GM18498 (cell line): ENCODE results near the gene TKTL1.

Experiments
- ATAC-seq: cut with Tn5 transposase; IDR thresholded peaks from one replicate; pipeline ENCODE4 v1.9.1; 2021; ENCODE audit warnings: mild to moderate bottlenecking, moderate library complexity; ENCODE audit not compliant: unreplicated experiment

The TKTL1 gene

DNA sequence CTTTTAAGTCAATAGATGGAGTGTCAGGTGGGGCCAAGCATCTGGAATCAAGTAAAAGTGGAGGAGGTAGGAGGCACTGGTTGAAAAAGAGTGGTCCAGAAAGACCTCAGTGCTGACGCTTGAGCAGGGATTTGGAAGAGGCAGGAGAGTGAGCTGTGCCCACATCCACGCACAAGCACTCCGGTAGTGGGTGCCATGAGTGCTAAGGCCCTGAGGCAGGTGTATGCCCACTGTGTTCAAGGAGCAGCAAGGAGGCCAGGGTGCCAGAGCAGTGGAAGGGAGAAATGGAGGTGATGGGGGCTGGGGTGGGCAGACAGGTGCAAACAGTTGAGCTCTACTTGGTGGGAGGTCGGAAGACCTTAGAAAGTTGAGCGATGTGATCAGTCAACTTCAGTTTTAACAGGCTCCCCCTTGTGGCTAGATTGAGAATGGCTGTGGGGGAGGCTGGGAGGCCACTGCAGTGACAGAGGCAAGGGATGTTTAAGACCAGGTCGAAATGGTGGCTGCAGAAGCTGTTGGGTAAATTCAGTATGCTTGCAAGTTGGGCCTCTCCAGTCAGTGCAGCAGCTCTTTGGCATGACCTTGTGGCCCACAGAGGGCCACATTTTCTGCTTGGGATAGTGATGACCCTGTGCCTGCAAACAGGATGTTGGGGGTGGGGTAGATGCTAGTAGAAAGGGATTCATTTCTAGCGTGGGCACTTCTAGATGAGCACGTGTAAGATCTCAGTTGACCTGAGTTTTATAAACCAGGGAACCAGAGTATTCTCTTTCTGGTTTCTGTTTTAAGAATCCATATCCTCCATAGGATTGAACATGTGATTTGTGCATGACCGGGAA, 12.7 kb downstream of the TKTL1 start:
- no peak for ATAC-seq

GRCh38 chrX:154309041-154309775, 13.6 kb downstream of the TKTL1 start:
- no peak for ATAC-seq

- no peak for ATAC-seq
These were observed 15.3 kb downstream of the TKTL1 start for GRCh38 chrX:154310616-154311536.

GRCh38 chrX:154312116-154312515, 16.5 kb downstream of the TKTL1 start:
- no peak for ATAC-seq

DNA sequence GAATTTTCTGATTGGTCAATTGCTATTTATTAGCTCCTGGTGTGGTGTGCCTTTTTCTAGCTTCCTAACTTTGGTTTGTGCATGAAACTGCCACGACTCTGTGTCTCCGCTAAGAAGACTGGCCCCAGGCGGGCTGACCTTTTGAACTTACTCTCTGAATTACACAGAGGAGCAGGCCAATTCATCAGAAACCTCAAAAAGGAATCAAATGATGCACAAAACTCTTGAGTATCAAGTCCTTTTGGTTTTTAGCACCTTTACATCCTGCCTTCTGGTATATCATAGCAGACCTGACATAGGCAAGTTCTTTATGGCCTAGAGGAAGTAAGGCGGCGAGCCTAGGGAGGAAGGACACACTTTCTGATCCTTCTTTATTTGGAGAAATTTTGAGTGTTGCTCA, 17.6 kb downstream of the TKTL1 start:
- no peak for ATAC-seq

- ATAC-seq: no peak
These were observed 19.8 kb downstream of the TKTL1 start for GRCh38 chrX:154315416-154315815.

DNA sequence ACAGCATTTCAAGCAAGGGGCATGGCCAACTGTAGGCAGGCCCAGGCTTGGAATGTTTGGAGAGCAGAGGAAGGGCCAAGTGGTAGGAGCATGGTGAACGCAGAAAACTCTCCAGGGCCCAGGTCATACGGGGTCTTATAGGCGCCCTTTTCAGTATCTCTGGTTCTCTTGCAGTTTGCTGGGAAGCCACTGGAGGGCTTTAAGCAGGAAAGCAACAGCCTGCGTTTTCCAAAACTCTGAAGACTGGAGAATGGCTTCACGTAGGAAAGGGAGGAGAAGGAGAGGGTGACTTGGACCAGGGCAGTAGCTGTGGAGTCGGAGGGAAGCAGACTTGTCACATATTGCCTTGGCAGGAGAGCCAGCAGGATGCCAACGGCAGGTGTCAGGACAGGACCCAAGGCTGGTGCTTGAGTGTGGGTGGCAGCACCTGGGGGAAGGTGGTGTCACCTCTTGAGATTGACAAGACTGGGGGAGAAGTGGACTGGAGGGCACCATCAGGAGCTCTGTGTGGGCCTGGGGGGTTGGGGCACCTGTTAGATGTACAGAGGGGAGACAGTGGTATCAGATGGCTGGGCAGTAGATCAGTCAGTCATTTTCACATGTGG, 21.9 kb downstream of the TKTL1 start:
- ATAC-seq: no peak

DNA sequence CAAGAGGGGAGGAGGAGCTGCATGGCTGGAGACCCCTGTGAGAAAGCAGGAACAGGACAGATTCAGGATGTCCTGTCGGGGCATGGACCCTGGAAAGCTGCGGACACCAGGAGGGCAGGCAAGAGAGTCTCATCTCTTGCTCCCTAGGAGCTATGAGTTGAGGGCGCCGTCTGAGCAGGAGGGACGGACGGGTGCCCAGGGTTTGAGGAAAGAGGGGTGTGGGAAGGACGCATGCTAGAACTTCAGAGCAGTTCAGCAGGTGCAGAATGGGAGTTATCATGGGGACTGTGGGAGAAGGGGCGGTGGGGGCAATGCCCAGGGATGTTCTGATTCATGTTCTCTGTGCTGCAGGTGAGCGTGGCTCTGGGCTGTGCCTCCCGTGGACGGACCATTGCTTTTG, 24.8 kb downstream of the TKTL1 start:
- ATAC-seq: no peak

DNA sequence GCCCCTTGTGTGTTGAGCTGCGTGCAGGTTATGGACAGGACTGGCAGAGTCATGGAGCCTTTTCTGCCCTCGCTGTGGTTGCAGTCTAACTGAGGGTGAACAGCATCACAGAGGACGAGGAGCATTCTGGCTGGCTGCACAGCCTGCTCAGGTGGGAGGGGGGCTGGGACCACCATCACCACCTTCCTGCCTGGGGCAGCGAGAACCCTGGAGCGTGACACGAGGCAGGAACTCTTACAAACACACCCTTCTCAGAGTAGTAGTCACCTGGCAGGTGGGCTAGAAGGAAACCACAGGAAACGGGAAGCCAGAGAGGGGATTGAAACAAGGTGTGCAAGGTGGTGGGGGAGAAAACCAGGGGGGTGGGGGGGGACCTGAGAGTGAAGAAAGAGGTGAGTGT, 25.6 kb downstream of the TKTL1 start:
- ATAC-seq: no peak

- no peak for ATAC-seq
These were observed 26.0 kb downstream of the TKTL1 start for GRCh38 chrX:154321594-154321993.

DNA sequence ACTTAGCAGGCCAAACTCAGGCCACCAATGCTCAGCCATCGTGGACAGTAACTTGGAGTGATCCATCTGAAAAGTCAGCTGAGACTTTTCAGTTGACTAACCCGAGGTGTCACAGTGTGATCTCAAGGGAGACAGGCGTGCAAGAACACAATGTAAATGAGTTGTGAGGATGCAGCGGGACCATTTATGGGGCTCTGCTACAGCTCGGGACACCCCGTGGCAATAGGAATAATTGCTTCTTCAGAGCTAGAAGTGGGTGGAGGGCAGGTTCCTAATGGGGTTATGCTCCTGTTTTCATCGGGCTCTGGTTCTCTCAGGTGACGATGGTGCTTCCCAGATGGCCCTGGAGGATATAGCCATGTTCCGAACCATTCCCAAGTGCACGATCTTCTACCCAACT, 27.3 kb downstream of the TKTL1 start:
- ATAC-seq: no peak

GRCh38 chrX:154323537-154323936, 27.9 kb downstream of the TKTL1 start:
- no peak for ATAC-seq

DNA sequence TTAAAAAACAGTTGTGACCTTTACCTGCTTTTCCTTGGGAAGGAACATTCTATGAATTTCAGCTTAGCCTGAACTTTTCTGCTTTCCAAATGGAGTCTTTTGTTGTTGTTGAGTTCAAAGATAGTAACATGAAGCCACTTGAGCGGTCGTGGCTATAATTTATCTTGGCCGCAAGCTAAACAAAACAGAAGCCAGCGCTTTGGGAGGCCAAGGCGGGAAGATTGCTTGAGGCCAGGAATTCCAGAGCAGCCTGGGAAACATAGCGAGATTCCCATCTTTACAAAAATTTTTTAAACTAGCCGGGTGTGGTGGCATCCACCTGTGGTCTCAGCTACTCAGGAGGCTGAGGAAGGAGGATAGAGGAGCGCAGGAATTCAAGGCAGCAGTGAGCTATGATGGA, 29.9 kb downstream of the TKTL1 start:
- no peak for ATAC-seq

- ATAC-seq: no peak
These were observed 31.6 kb downstream of the TKTL1 start for GRCh38 chrX:154327038-154327820.

- ATAC-seq: no peak
These were observed 33.1 kb downstream of the TKTL1 start for GRCh38 chrX:154328646-154329045.

DNA sequence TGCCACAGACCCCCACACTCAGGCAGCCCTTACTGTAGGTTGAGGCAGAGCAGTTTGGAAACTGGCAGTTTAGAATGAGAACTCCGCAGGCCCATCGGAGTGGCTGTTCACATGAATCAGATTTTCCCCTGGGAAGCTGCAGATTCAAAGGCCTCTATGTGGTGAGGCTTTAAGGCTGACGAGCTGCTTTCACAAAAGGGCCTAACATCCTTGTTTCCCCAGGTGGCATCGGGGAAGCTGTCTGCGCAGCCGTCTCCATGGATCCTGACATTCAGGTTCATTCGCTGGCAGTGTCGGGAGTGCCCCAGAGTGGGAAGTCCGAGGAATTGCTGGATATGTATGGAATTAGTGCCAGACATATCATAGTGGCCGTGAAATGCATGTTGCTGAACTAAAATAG, 33.7 kb downstream of the TKTL1 start:
- no peak for ATAC-seq

GRCh38 chrX:154332561-154332960, 37.0 kb downstream of the TKTL1 start:
- ATAC-seq: no peak

DNA sequence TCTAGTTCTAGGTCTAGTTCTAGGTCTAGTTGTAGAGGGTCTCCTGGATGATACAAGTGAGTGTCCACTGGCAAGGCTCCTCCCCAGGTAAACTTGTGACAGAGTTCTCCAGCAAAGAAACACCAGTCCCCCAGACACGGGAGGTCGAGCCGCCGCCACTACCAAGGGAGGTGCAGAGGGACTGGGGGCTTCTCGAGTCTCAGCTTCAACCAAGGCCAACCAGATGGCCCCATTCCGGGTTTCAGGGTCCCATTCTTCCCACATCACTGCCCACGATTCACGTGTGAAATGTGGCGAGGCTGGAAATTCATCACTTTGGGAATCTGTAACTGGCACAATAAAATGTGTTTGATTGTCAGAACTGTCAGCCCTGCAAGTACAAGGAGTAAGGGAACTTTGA, 37.5 kb downstream of the TKTL1 start:
- no peak for ATAC-seq

GRCh38 chrX:154333837-154334271, 38.3 kb downstream of the TKTL1 start:
- ATAC-seq: peak; percentile 77

DNA sequence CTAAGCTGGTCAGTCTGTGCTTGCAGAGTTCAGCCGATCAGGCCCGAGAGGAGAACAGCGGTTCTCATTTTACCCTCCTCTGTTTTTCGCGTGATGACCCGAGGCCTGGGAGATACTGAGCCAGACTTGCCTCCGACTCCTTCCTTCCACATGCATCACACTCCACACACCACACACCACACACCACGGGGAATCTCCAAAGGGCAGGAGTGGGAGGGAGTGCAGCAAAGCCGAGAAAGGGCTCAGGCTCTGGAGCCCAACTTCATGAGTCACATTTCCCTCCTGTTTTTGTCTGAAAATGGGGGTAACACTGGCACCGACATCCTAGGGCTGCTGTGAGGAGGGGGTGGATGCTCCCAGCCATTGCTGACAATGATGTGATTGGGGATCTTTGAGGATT, 38.9 kb downstream of the TKTL1 start:
- no peak for ATAC-seq
